SK-N-SH treated with all-trans-retinoic acid at 6 μM for 48 hours (cell line): ENCODE measurements around the gene HNRNPC.

ENCODE experiments used
- ATAC-seq: fragments of 200-7000 bp; cut with Tn5 transposase; 3 replicates; pipeline ENCODE4 v1.9.1; 2020; ENCODE audit warnings: mild to moderate bottlenecking, moderate library complexity
- ARNTL ChIP-seq: fragments of 450-650 bp; formaldehyde crosslinking; IDR thresholded peaks from 2 replicates; pipeline ENCODE4 v1.5.0; 2020; ENCODE audit warnings: low read depth, mild to moderate bottlenecking, moderate library complexity, borderline replicate concordance
- BACH2 ChIP-seq: fragments of 250-450 bp; sonication (Bioruptor Pico); IDR thresholded peaks from 2 replicates; pipeline ENCODE4 v1.9.0; 2021; ENCODE audit warnings: mild to moderate bottlenecking, borderline replicate concordance
- CREB5 ChIP-seq: fragments of 250-450 bp; sonication (Bioruptor Pico); IDR thresholded peaks from 2 replicates; pipeline ENCODE4 v1.5.1; 2020; ENCODE audit warnings: low read depth, mild to moderate bottlenecking, moderate library complexity
- CSDC2 ChIP-seq: fragments of 250-450 bp; sonication (Bioruptor Pico); IDR thresholded peaks from 2 replicates; pipeline ENCODE4 v1.5.0; 2020; ENCODE audit warnings: mild to moderate bottlenecking, moderate library complexity
- ESRRG ChIP-seq: fragments of 250-450 bp; sonication (Bioruptor Pico); IDR thresholded peaks from 2 replicates; pipeline ENCODE4 v1.6.1; 2021; ENCODE audit warnings: mild to moderate bottlenecking
- GLIS3 ChIP-seq: fragments of 250-450 bp; sonication (Bioruptor Pico); IDR thresholded peaks from 2 replicates; pipeline ENCODE4 v1.5.0; 2020; ENCODE audit warnings: mild to moderate bottlenecking, moderate library complexity
- ISL1 ChIP-seq: fragments of 250-450 bp; sonication (Bioruptor Pico); IDR thresholded peaks from 2 replicates; pipeline ENCODE4 v2.1.2; 2022; ENCODE audit warnings: mild to moderate bottlenecking, moderate library complexity
- OSR1 ChIP-seq: fragments of 250-450 bp; sonication (Bioruptor Pico); IDR thresholded peaks from 2 replicates; pipeline ENCODE4 v1.8.0; 2022; ENCODE audit warnings: moderate library complexity, mild to moderate bottlenecking, inconsistent platforms
- PATZ1 ChIP-seq: fragments of 250-450 bp; sonication (Bioruptor Pico); IDR thresholded peaks from 2 replicates; pipeline ENCODE4 v1.8.0; 2020; ENCODE audit warnings: mild to moderate bottlenecking, moderate library complexity, borderline replicate concordance
- POU6F1 ChIP-seq: fragments of 250-450 bp; sonication (Bioruptor Pico); IDR thresholded peaks from 2 replicates; pipeline ENCODE4 v1.8.0; 2021; ENCODE audit warnings: low read depth, mild to moderate bottlenecking, moderate library complexity, borderline replicate concordance
- PPARA ChIP-seq: fragments of 250-450 bp; sonication (Bioruptor Pico); IDR thresholded peaks from 2 replicates; pipeline ENCODE4 v1.5.0; 2020; ENCODE audit warnings: mild to moderate bottlenecking, borderline replicate concordance
- RARB ChIP-seq: fragments of 250-450 bp; sonication (Bioruptor Pico); IDR thresholded peaks from 2 replicates; pipeline ENCODE4 v1.8.0; 2021; ENCODE audit warnings: mild to moderate bottlenecking, moderate library complexity
- SNAI2 ChIP-seq: fragments of 250-450 bp; sonication (Bioruptor Pico); IDR thresholded peaks from 2 replicates; pipeline ENCODE4 v1.5.0; 2020; ENCODE audit warnings: mild to moderate bottlenecking, moderate library complexity
- TCF4 ChIP-seq: fragments of 250-450 bp; sonication (Bioruptor Pico); IDR thresholded peaks from 2 replicates; pipeline ENCODE4 v1.8.0; 2021; ENCODE audit warnings: mild to moderate bottlenecking, moderate library complexity, borderline replicate concordance
- TOX ChIP-seq: fragments of 250-450 bp; sonication (Bioruptor Pico); IDR thresholded peaks from 2 replicates; pipeline ENCODE4 v1.8.0; 2021; ENCODE audit warnings: mild to moderate bottlenecking, moderate library complexity, borderline replicate concordance
- ZC3H10 ChIP-seq: fragments of 250-450 bp; sonication (Bioruptor Pico); IDR thresholded peaks from 2 replicates; pipeline ENCODE4 v1.5.1; 2021; ENCODE audit warnings: mild to moderate bottlenecking, moderate library complexity
- ZFP3 ChIP-seq: fragments of 250-450 bp; sonication (Bioruptor Pico); IDR thresholded peaks from 2 replicates; pipeline ENCODE4 v1.5.0; 2020; ENCODE audit warnings: mild to moderate bottlenecking, moderate library complexity
- ZFP30 ChIP-seq: fragments of 450-650 bp; formaldehyde crosslinking; IDR thresholded peaks from 2 replicates; pipeline ENCODE4 v1.5.0; 2022; ENCODE audit warnings: mild to moderate bottlenecking, moderate library complexity
- ZNF565 ChIP-seq: fragments of 450-650 bp; formaldehyde crosslinking; conservative IDR thresholded peaks from 2 replicates; pipeline ENCODE4 v1.5.0; 2020; ENCODE audit warnings: low read depth, mild to moderate bottlenecking, moderate library complexity
- ZNF8 ChIP-seq: fragments of 450-650 bp; formaldehyde crosslinking; IDR thresholded peaks from 2 replicates; pipeline ENCODE4 v1.5.0; 2020; ENCODE audit warnings: mild to moderate bottlenecking, moderate library complexity

The HNRNPC gene

GRCh38 chr14:21256539-21257393 is 12.5 kb downstream of the HNRNPC start:
- no peak for ATAC-seq
- TF ChIP-seq OSR1 (CRISPR knock-in tag) (no peak), BACH2 (CRISPR knock-in tag) (no peak), GLIS3 (CRISPR knock-in tag) (no peak), PPARA (no peak), ZC3H10 (CRISPR knock-in tag) (no peak), ZNF565 (CRISPR knock-in tag) (no peak), CSDC2 (no peak), PATZ1 (CRISPR knock-in tag) (no peak), ZNF8 (no peak)
- TF ChIP-seq, all 23 proteins: peak for 0

GRCh38 chr14:21256102-21256447 is 13.2 kb downstream of the HNRNPC start:
- peak; percentile 4; the same call in 1 of the 3 replicates for ATAC-seq

- peak; percentile 60 for ATAC-seq
- TF ChIP-seq RARB (CRISPR knock-in tag), result no peak
- TF ChIP-seq PPARA, result no peak
- no peak for TF ChIP-seq PATZ1 (CRISPR knock-in tag)
- no peak for TF ChIP-seq TOX (CRISPR knock-in tag)
- TF ChIP-seq TCF4, result no peak
- no peak for TF ChIP-seq CREB5
- no peak for TF ChIP-seq BACH2 (CRISPR knock-in tag)
Measured at GRCh38 chr14:21255385-21256101, 13.7 kb downstream of the HNRNPC start.

GRCh38 chr14:21252149-21252548 is 17.1 kb downstream of the HNRNPC start:
- no peak for TF ChIP-seq ESRRG (CRISPR knock-in tag)
- TF ChIP-seq ISL1 (CRISPR knock-in tag), result no peak
- no peak for TF ChIP-seq CREB5
- TF ChIP-seq ZC3H10 (CRISPR knock-in tag), result no peak
- TF ChIP-seq ZFP30, result no peak
- no peak for TF ChIP-seq SNAI2 (CRISPR knock-in tag)
- TF ChIP-seq PPARA, result no peak
- no peak for TF ChIP-seq RARB (CRISPR knock-in tag)
- TF ChIP-seq ZFP3 (CRISPR knock-in tag), result no peak
- TF ChIP-seq CSDC2, result no peak
- no peak for TF ChIP-seq TOX (CRISPR knock-in tag)
- TF ChIP-seq ARNTL (CRISPR knock-in tag), result no peak
- TF ChIP-seq POU6F1 (CRISPR knock-in tag), result no peak
- TF ChIP-seq ZNF8, result no peak
- no peak for TF ChIP-seq GLIS3 (CRISPR knock-in tag)
- TF ChIP-seq PATZ1 (CRISPR knock-in tag), result no peak
- TF ChIP-seq OSR1 (CRISPR knock-in tag), result no peak
- no peak for TF ChIP-seq ZNF565 (CRISPR knock-in tag)
- no peak for ATAC-seq
